ENCODE results near the gene PGAP6.
"Not testable (repeated sequence)": the region's sequence is repeated elsewhere in the genome, so short reads cannot be mapped to it uniquely, and the experiment has no call there.

Gene PGAP6

GRCh38 chr16:401468-402348 lies 19.9 kb upstream of the PGAP6 start, which contains the start of gene DECR2:
Gene DECR2 (plus strand): TSS chr16:401885. CDS start chr16:401964, 79 bp downstream.
- DNase-seq (ENCODE audit: low spot score), result peak; percentile 95

- DNase-seq (ENCODE audit: low spot score), result no peak
These were observed 18.3 kb upstream of the PGAP6 start for GRCh38 chr16:400061-400591.

DNA sequence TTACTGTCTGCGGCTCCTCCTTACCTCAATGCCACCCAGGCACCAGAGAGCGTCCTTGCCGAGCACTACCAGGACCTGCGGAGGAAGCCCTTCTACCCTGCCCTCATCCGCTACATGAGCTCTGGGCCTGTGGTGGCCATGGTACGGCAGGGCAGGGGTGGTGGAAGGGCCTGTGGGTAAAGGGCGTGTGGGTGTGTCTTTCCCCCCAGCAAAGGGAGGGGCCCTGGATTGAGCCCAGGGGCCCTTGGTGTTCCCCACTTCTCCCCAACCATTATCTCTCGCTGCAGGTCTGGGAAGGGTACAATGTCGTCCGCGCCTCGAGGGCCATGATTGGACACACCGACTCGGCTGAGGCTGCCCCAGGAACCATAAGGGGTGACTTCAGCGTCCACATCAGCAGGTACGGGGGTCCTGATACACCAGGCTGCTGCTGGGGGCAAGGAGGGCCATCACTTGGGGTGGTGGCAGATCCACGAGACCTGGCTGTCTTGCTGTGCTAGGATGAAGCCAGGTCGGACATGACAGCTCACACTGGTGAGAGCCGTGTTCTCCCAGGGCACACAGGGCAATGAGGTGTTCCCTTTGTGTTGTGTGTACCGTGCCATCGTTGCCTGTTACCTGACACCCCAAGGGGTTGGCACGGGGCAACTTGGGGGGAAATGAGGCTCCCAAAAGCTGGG lies 17.7 kb upstream of the PGAP6 start:
- no peak for DNase-seq (ENCODE audit: low spot score)

- DNase-seq (ENCODE audit: low spot score), result no peak
These were observed 17.0 kb upstream of the PGAP6 start for GRCh38 chr16:398561-399339.

GRCh38 chr16:397736-398332 lies 16.1 kb upstream of the PGAP6 start:
- no peak for DNase-seq (ENCODE audit: low spot score)

DNA sequence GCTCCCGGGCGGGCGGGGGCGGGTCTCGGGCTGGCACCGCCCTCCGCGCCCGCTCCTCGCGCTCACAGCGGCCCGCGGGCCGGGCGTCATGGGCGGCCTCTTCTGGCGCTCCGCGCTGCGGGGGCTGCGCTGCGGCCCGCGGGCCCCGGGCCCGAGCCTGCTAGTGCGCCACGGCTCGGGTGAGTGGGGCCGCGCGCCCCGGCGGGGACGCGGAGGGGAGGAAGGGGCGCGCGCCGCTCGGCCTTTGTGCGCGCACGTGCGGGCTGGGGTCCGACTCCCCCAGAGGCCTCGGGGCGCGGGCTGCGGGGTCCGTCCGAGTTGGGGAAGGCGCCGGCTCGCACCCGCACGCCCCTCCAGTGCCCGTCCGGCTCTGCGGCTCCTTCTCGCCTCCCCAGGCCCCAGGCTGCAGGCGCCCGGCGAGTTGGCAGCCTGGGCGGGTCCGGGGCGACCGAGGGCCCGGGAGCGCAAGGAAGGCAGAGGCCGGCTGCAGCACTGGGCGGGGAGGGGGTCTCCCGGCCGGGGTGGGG lies 15.4 kb upstream of the PGAP6 start, which contains the start of gene NME4:
Gene NME4, plus strand, starts transcription at position 65 of the 527 bp plus-strand sequence. Its CDS starts 24 bp downstream, at position 89.
- DNase-seq (ENCODE audit: low spot score), result no peak

- no peak for DNase-seq (ENCODE audit: low spot score)
These were observed 14.8 kb upstream of the PGAP6 start for GRCh38 chr16:396605-397004.

GRCh38 chr16:396199-396598 lies 14.4 kb upstream of the PGAP6 start:
- DNase-seq (ENCODE audit: low spot score), result no peak

- DNase-seq (ENCODE audit: low spot score), result no peak
These were observed 10.8 kb upstream of the PGAP6 start for GRCh38 chr16:392450-393030.

DNA sequence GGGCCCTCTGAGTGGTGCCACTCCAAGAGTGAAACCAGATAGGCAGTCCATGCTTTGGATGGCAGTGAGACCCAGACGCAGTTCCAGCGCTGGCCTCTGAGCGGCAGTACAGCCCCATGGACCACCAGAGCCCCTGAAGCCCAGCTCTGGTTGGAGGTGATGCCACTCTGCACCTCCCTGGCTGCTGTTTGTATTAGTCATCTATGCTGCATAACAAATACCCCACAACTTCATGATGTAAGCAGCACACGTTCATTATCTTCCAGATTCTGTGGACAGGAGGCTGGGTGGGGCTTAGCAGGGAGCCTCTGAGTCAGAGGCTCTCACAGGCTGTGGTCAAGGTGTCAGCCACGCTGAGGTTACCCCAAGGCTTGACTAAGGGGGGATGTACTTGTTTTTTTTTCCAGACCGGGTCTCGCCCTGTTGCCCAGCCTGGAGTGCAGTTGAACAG lies 10.1 kb upstream of the PGAP6 start:
- peak; percentile 66 for DNase-seq (ENCODE audit: low spot score)

DNA sequence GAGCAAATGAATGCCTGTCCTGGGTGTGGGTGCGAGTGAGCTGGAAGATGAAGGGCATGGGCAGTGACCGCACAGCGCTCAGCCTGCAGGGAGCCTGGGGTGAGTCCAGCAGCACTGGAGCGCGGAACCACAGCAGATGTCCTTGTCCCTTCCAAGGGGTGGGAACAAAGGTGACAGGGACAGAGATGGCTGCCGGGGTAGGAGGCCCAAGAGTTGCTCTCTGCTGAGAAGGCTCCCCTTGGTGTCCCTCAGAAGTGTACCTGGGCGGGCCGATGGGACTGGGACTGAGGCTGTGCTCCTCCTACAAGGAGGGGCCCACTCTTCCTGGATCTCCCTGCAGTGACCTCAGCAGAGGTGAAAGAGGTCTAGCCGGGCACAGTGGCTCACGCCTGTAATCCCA lies 7.6 kb upstream of the PGAP6 start:
- DNase-seq (ENCODE audit: low spot score), result no peak

DNA sequence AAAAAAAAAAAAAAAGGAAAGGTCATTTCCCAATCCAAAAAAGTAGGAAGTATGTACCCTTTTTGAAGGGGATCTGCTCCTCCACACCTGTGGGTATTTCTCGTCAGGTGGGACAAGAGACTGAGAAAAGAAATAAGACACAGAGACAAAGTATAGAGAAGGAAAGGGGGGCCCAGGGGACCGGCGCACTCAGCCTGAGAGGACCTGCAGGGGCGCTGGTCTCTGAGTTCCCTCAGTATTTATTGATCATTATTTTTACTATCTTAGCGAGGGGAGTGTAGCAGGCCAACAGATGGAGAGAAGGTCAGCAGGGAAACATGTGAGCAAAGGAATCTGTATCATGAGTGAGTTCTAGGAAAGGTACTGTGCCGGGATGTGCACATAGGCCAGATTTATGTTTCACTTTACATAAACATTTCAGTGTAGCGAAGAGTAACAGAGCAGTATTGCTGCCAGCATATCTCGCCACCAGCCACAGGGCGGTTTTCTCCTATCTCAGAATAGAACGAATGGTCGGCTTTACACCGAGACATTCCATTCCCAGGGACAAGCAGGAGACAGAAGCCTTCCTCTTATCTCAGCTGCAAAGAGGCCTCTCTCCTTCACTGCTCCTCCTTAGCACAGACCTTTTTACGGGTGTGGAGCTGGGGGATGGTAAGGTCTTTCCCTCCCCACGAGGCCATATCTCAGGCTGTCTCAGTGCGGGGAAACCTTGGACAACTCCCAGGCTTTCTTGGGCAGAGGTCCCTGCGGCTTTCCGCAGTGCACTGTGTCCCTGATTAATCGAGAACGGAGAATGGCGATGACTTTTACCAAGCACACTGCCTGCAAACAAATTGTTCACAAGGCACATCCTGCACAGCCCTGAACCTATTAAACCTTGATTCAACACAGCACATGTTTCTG lies 6.2 kb upstream of the PGAP6 start:
- not testable (repeated sequence) for DNase-seq (ENCODE audit: low spot score)

DNA sequence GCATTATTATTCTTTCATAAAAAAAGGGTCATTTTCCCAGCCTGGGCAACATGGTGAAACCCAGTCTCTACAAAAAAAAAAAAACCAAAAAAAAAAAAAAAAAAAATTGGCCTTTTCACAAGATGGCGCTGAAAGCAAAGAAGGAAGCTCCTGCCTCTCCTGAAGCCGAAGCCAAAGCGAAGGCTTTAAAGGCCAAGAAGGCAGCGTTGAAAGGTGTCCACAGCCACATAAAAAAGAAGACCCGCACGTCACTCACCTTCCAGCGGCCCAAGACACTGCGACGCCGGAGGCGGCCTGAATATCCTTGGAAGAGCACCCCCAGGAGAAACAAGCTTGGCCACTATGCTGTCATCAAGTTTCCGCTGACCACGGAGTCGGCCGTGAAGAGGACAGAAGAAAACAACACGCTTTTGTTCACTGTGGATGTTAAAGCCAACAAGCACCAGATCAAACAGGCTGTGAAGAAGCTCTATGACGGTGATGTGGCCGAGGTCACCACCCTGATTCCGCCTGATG lies 4.9 kb upstream of the PGAP6 start:
- peak; percentile 70 for DNase-seq (ENCODE audit: low spot score)

- DNase-seq (ENCODE audit: low spot score), result no peak
These were observed 1.7 kb upstream of the PGAP6 start for GRCh38 chr16:383326-384051.

- no peak for DNase-seq (ENCODE audit: low spot score)
These were observed 578 bp downstream of the PGAP6 start for GRCh38 chr16:381012-381788.

DNA sequence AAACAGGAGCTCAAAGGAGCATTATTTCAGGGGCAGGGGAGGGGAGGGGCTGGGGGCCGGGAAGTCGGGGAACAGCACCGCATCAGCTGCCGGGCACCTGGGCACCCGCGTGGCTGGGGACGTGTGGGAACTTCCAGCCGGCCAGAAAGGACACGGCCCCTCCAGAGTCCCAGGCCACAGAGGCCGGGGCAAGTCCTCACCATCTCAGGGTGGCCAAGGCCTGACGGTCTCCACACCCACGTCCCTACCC lies 1.1 kb downstream of the PGAP6 start:
- DNase-seq (ENCODE audit: low spot score), result no peak

- DNase-seq (ENCODE audit: low spot score), result no peak
These were observed 1.6 kb downstream of the PGAP6 start for GRCh38 chr16:379961-380761.
